ENCODE data around the gene LYPD5. TPM values are rescaled to one million over a fixed set of nuclear protein-coding genes. Genes with fewer than 3 reads are reported as not detected.
"Not testable (repeated sequence)": the region's sequence is repeated elsewhere in the genome, so short reads cannot be mapped to it uniquely, and the experiment has no call there.

LYPD5 gene
- 18.0 TPM for total RNA-seq

DNA sequence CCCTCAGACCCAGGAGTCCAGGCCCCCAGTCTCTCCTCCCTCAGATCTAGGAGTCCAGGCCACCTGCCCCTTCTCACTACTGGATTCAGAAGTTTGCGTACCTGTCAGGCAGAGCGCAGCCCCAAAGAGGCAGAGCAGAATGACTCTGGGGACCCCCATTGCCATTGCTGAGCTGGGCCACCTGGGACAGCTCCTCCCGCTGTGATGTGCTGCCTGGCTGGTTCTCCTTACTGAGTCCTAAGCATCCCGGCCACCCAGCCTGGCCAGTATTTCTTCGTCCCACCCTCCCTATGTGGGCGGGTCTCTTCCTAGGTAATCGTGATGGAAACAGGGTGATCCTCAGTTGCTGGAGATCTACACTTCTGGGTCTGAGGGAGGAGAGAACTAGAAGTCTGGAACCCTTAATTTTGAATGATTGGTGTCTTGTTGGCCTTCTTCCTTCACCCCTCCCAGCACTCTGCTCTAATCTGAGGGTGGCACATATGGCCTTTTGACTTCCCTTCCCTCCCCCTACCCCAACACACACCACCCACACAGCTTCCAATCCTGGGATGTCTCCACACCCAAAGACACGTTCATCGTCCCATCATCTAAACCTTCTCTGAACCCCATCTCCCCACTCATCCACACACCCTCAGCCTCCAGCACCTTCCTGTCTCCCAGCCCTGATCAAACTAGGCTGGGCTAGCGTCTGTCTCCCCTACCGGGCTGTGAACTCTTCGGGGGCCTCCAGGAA, at the start of gene LYPD5:
Gene LYPD5 (minus strand): TSS at position 232 of the 736 bp plus-strand sequence. CDS start 67 bp downstream, at position 165.
- no peak for ATAC-seq

GRCh38 chr19:43848821-43849220, 46.6 kb upstream of the LYPD5 start:
- no peak for ATAC-seq

DNA sequence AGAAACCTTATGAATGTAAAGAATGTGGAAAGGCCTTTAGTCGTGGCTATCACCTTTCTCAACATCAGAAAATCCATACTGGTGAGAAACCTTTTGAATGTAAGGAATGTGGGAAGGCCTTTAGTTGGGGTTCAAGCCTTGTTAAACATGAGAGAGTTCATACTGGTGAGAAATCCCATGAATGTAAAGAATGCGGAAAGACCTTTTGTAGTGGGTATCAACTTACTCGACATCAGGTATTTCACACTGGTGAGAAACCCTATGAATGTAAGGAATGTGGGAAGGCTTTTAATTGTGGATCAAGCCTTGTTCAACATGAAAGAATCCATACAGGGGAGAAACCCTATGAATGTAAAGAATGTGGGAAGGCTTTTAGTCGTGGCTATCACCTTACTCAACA, 45.6 kb upstream of the LYPD5 start:
- no peak for ATAC-seq

GRCh38 chr19:43847246-43847645, 45.0 kb upstream of the LYPD5 start:
- no peak for ATAC-seq

DNA sequence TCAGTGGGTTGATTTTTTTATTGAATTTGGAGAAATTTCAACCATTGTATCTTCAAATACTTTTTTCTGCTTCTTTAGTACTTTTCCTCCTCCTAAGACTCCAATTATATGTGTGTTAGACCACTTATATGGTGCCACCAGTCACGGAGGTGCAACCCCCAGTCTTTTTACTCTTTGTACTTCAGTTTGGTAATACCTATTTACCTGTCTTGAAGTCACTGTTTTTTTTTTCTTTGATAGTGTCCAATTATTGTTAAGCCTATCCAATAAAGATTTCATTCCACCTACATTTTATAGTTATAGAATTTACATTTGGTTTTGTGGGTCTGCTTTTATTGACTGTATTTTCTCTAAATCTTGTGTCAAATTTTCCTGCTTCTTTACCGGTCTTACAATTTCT, 39.8 kb upstream of the LYPD5 start:
- no peak for ATAC-seq

- no peak for ATAC-seq
Measured at GRCh38 chr19:43839139-43839538, 36.9 kb upstream of the LYPD5 start.

DNA sequence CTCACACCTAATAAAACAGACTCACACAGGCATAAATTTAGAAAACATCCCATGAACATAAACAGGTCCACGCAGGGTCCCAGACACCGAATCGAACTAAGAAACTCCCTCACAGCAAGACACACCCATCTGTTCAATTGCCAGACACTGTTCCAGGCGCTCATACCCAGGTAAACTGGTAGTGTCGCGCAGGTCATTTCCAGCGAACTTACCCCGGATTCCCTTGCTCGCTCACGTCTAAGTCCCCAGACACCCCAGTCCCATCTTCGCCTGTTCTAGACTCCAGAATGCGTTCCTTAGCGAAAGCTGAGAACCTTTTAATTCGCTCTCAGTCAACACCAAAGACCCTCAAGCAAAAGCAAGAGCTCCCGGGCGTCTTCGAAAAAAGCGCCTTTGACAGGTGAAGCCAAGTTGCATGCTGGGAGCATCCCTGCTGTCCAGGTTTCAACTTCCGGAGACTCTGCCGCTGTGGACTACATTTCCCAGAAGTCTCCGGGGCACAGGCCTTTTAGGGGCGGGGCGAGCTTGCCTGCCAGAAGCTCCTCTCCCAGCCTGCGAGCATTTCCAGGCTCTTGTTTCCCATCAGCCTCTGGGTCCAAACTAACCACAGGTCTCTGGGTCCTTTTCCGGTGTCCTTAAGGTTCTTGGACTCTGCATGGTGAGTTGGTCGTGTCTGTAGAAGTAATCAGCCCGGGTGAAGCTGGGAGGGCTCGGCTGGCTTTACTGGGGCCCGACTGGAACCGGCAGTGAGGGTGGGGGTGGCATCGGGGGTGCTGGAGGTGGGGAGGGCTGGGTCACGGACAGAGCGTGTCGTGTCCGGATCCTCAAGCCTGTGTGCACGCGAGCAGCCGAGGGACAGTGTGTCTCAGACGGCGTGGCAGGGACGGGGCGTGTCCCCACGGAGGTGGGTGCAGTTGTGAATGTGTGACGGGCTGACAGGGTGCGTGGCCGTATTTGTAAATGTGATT, 24.8 kb upstream of the LYPD5 start, which contains the start of gene ZNF283:
Gene ZNF283 (plus strand): TSS at position 535 of the 968 bp plus-strand sequence. CDS start 6,184 bp downstream, outside the sequence.
- peak; percentile 96 for ATAC-seq

GRCh38 chr19:43824572-43824971, 22.3 kb upstream of the LYPD5 start:
- ATAC-seq = not testable (repeated sequence)

DNA sequence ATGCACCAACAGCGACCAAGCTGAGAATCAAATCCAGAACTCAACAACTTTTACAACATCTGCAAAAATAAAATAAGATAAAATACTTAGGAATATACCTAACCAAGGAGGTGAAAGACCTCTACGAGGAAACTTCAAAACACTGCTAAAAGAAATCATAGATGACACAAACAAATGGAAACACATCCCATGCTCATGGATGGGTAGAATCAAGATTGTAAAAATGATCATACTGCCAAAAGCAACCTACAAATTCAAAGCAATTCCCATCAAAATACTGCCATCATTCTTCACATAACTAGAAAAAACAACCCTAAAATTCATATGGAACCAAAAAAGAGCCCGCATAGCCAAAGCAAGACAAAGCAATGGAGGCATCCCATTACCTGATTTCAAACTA, 21.6 kb upstream of the LYPD5 start:
- ATAC-seq = not testable (repeated sequence)

DNA sequence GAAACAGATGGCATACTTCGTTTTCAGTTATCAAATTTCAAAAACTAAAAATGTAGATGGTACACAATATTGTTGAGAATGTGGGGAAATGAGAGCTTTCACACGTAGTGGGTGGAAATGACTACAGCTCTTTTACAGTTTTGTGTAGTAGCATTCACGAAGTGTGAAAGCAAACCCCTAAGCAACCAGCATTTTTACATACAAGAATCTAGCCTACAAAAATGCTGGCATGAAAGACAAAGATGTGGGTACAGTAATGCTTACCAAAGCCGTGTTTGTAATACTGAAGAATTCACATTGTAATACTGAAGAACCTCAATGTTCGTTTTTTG, 18.6 kb upstream of the LYPD5 start:
- ATAC-seq = no peak

DNA sequence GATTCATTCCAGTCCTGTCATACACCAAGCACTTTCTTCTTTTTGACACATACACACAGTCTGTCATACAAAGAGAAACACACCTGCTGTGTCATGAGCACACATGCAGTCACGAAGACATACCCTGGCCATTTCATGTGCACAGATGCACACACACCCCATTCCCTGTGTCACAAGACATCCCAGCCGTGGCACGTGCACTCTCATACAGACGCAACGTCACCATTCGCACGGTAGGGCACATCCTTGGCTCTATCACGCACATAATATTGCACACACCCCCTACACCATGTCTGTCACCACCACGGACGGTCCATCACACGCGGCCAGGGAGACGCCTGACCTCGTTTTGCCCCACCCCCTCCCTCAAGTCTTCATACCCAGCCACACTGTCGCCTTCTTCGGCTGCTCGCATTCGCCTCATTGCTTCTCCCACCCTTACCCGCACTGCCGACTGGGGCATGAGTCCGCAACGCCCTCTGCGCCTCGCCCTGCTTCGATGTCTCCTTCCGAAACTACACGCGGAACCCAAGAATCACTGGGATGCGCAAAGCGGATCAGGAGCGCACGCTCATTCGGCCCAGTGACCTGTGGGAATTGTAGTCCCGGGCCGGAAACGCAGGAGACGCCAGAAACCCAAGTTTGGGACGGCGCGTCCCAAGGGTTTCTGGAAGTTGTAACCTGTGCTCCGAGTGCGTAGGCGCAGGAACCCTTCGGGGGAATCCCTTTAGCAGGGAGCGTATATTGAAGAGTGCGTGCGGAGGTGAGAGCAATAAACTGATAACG, 18.0 kb upstream of the LYPD5 start:
- no peak for ATAC-seq

- ATAC-seq = peak; percentile 97
Measured at GRCh38 chr19:43818500-43818899, 16.3 kb upstream of the LYPD5 start.

- not testable (repeated sequence) for ATAC-seq
Measured at GRCh38 chr19:43817454-43817853, 15.2 kb upstream of the LYPD5 start.

DNA sequence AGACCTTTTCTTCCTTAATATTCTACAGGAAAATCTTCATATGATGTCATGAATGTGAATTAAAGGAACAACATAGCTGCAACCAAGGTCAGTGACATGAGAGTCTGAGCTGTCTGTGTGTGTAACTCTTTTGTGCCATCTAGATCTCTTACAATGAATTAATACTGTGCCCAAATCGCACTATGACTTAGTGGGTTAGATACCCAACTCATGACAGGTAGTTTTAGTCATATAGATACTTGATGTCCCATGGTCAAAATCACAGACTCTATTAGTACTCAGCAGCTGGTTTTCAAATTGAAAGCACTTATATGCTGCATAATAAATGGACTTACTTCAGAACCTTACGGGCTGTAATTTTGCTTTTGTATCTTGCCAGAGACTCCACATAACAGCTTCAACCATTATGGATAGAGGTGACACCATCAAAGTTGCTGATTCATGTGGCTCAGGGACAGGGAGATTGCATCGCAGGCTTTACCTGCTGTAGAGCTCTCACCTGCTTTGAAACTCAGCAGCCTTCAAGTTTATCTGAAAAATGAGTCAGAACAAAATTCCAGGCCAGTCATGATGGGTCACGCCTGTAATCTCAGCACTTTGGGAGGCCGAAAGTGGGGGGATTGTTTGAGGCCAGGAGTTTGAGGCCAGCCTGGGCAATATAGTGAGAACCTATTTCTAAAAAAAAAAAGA, 12.6 kb upstream of the LYPD5 start:
- ATAC-seq = peak; percentile 50

DNA sequence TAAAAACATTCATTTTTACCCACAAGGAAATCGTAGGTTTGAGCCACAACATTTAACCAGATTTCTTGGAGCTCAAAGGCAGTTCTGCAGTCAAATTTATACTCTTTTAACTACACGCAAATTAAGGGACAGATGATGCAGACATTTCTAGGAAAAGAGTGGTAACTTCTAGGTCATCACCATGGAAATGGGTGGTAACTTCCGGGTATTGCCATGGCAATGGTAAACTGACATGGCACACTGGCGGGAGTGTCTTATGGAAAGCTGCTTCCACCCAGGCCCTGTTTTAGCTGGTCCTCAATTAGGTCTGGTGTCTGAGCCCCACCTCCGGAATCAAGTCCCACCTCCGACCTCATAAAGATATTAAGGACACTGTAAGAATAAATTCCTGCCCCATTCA, 10.4 kb upstream of the LYPD5 start:
- no peak for ATAC-seq

GRCh38 chr19:43812259-43812658, 10.0 kb upstream of the LYPD5 start:
- no peak for ATAC-seq

DNA sequence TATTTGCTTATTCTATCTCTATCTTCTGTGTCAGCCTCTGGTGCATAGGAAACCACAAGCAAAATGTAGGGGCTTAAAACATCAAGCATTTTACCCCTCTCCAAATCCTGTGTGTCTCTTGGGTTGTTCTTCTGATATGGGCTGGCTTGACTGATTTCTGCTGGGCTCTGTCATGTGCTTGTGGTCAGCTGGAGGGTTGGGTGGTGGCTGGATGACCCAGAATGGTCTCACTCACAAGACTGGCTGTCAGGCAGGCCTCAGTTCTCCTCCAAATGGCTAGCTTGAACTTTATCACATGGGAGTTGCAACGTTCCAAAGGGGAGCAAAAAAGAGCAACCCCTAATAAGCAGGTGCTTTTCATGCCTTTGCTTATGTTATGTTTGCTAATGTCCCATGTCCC, 9.6 kb upstream of the LYPD5 start:
- no peak for ATAC-seq

GRCh38 chr19:43809762-43810696, 7.8 kb upstream of the LYPD5 start:
- peak; percentile 63 for ATAC-seq

DNA sequence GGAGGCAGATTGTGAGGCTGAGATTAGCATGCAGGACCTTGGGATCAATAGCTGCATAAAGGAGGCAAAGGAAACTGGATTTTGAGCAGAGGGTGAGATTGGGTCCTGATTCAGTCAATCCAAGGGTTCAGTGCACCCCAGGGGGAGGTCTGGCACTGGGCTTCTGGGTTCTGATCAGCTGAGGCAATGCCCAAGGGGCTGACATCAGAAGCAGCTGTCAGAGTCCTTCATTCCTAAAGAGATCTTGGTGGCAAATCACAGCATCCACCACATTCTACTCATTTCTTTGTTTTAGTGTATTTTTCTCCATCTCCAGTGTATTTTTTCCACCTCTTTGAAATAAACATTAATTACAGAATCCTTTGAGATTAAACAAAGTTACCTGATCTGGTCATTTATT, 5.4 kb upstream of the LYPD5 start:
- no peak for ATAC-seq

DNA sequence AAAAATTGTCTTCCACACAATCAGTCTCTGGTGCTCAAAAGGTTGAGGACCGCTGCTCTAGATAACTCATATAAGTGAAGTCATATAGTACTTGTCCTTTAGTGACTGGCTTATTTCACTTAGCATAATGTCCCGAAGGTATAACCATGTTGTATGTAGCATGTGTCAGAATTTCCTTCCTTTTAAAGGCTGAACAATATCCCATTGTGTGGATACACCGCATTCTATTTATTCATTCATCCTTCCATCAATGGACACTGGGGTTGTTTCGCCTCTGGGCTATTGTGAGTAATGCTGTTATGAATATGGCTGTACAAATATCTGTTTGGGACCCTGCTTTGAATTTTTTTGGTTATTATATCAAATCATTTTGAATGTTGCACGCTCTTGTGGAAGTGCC, 4.6 kb upstream of the LYPD5 start:
- ATAC-seq = no peak

GRCh38 chr19:43806401-43806800, 4.2 kb upstream of the LYPD5 start:
- not testable (repeated sequence) for ATAC-seq
